Activated T-cell treated with anti-CD3 and anti-CD28 coated beads, Interleukin-2, amount 50 U/mL, for 48 hours (primary cell): ENCODE data around the gene BTBD7.
A peak's percentile ranks its signal among the peaks of the same experiment; 100 is the strongest.
"Not testable (repeated sequence)": the region's sequence is repeated elsewhere in the genome, so short reads cannot be mapped to it uniquely, and the experiment has no call there.

Experiments used
- DNase-seq, 2 experiments: peaks; one replicate each; pipeline ENCODE4 v3.0.0-alpha.2; 2020

BTBD7 gene, protein sequence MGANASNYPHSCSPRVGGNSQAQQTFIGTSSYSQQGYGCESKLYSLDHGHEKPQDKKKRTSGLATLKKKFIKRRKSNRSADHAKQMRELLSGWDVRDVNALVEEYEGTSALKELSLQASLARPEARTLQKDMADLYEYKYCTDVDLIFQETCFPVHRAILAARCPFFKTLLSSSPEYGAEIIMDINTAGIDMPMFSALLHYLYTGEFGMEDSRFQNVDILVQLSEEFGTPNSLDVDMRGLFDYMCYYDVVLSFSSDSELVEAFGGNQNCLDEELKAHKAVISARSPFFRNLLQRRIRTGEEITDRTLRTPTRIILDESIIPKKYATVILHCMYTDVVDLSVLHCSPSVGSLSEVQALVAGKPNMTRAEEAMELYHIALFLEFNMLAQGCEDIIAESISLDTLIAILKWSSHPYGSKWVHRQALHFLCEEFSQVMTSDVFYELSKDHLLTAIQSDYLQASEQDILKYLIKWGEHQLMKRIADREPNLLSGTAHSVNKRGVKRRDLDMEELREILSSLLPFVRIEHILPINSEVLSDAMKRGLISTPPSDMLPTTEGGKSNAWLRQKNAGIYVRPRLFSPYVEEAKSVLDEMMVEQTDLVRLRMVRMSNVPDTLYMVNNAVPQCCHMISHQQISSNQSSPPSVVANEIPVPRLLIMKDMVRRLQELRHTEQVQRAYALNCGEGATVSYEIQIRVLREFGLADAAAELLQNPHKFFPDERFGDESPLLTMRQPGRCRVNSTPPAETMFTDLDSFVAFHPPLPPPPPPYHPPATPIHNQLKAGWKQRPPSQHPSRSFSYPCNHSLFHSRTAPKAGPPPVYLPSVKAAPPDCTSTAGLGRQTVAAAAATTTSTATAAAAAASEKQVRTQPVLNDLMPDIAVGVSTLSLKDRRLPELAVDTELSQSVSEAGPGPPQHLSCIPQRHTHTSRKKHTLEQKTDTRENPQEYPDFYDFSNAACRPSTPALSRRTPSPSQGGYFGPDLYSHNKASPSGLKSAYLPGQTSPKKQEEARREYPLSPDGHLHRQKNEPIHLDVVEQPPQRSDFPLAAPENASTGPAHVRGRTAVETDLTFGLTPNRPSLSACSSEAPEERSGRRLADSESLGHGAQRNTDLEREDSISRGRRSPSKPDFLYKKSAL

DNA sequence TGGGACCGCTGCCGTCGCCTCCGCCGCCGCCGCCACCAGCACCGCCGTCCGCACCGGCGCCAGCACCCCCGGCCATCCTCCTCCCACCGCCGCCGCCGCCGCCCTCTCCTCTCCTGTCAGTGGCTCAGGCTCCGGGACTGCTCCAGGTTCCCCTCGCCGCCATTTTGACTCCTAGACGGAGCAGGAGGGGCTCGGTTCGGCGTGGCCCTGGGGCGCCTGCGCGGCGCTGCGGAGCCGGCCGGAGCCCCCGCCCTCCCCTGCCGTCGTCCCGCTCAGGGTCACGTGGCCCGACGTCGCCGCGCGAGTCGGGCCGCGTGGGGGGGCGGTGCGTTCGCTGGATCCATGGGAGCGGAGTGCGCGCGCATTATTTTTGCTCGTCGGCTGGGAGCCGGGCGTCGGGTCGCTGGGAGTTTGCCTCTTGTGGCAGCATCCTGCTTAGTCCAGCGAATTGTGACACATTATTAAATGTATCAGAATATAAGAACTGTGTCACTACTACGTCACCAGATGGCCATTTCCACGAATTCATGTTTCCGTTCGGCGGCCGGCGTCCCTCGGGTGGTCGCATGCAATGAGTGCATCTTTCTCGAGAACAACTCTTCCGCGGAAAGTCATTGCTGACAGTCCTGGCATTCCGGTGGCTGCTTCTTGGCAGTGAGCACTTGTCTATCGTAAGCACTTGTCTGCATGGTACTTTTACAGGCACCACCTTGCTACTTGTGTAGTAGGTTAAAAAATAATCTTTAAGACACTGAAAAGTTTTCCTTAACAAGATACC lies at the start of gene BTBD7:
BTBD7 (minus strand) TSS at position 184 of the 778 bp plus-strand sequence. CDS start 36,985 bp downstream, outside the sequence.
- peak; percentile 94 to 96 for DNase-seq

DNA sequence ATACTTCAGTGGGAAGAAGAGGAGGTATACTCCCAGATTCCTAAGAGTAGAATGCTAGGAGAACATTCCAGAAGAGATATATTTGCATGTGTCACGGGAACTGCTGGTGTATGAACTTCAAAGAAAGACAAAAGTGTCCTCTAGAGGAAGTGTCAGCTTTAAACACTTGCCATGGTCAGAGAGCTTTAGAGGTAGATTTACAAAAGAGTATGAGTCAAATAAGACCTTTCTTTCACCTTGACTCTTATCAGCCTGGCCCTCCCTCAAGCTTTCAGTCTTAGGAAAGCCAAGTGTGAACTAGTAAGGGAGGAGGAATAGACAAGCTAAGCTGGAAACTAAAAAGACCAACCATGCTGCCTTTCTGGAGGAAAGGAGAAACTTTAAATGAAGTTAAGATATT lies 48.8 kb upstream of the BTBD7 start:
- no peak for DNase-seq

DNA sequence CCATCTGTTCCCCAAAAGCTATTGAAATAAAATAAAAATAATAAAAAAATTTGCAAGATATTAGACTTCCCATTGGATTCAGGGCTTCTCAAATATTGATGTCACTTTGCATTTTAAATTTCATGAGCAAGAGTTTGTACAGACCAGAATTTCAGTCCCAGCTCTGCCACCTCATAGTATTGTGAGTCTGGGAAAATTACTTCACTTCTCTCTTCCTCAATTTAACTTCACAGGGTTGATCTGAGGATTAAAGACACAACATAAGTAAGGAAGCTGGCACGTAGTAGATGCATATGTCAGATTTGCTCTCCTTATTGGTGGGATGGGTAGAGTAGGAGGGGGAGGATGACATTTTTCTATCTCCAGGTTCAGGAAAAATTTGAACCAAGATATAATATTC lies 47.0 kb upstream of the BTBD7 start:
- no peak for DNase-seq

DNA sequence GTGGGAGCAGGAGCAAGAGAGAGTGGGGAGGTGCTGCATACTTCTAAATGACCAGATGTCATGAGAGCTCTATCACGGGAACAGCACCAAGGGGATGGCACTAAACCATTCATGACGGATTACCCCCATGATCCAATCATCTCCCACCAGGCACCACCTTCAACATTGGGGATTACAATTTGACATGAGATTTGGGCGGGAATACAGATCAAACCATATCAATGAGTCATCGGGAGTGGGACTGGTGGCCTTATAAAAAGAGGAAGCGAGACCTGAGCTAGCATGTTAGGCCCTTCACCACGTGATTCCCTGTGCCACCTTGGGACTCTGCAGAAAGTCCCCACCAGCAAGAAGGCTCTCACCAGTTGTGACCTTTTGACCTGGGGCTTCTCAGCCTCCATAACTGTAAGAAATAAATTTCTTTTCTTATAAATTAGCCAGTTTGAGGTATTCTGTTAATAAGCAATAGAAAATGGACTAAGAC lies 42.9 kb upstream of the BTBD7 start:
- DNase-seq, result no peak

DNA sequence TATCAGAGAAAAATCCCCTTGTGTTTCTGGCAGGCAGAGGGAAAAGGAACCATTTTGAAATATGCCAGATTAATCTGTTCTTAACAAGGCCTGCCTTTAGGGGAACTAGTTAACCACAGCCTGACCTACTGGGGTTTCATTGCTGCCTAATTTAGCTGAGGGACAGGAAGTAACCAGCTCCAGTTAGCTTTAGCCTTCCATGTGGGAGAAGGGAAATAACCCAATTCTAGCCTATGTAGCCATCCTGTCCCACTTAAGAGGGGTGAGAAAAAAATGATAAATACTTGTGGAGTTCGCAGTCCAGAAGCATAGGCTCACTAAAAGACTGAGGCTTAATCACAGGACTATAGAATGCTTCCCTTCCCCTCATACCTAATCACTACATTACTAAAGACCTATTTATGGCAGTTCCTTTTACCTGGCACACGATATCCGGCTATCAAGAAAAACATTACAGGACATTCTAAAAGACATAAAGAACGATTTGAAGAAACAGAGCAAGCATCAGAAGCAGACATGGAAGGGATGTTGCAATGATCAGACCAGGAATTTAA lies 37.0 kb upstream of the BTBD7 start:
- DNase-seq, result no peak

DNA sequence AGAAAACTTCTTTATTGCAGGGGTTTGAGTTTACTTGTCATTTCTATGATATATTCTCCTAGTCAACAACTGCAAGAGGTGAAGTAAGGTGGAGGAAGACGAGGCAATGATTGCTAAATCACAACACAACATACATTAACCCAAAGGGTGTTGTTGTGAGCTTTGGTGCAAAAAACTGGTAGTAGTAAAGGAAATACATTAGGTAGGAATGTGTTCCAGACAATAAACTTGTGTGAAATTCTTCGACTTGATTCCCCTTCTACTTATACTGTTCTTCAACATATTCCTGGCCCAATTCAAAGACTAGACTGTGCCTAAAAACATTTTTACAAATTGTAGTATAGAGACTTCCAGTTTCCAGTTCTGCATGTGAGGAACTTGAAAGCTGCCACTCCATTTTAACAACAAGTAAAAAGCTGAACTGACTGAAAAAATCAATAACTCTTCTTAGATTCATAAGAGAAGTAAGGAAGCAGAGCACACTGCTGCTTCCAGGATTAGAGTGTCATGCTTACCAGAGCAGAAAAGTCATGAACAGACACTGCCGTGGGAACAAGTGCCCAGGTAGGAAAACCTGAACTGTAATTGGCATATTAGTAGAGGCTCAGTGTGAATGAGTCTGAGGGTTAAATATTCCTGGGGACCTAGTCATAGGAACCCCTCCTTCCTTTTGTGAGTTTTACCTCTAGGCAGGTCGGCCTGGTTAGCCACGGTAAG lies 36.3 kb upstream of the BTBD7 start:
- DNase-seq, result no peak

DNA sequence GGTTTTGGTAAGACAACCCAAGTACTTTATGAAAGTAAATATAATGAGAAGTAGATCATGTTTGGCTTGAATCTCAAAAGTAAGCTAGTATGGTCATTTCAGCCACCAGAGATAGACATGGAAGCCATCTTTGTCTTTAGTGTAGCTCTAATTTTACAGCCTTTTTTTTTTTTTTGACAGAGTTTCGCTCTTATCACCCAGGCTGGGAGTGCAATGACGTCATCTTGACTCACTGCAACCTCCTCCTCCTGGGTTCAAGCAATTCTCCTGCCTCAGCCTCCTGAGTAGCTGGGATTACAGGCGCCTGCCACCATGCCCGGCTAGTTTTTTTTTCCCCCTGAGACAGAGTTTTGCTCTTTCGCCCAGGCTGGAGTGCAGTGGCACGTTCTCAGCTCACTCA lies 22.0 kb upstream of the BTBD7 start:
- DNase-seq, result not testable (repeated sequence)

DNA sequence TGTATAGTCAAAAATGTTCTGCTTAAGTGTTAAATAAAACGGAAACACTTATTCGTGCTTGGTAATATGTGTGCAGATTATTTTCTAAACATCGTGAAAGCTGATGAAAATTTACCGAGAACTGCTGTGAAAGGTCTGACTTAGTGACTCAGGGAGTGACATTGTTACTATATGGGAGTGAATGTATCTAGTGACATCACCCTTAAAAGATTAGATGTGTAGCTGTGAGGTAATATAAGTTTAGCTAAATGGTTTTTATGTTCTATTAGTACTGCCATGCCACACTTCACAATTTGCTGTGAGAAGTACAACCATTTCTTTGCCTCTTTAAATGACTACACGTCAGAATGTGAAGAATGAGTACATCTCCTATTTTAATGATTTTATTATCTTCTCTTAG lies 15.5 kb upstream of the BTBD7 start:
- no peak for DNase-seq

DNA sequence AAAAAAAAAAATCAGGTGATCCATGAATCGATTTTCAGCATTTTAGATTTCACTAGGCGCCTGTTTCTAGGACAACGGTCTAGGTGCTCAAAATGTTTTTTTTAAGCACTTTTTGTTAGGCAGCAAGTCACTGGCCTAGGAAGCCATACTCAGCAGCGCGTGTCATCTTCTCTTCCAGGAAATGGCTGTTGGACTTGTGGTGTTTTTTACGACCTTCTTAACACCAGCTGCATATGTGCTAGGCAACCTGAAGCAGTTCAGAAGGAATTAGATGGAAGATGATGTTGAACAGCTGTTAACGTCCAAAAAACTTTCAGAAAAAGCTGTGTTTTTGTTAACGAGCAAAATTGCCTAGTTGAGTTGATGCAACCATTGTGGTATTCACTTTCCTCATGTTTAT lies 15.0 kb upstream of the BTBD7 start:
- no peak for DNase-seq

DNA sequence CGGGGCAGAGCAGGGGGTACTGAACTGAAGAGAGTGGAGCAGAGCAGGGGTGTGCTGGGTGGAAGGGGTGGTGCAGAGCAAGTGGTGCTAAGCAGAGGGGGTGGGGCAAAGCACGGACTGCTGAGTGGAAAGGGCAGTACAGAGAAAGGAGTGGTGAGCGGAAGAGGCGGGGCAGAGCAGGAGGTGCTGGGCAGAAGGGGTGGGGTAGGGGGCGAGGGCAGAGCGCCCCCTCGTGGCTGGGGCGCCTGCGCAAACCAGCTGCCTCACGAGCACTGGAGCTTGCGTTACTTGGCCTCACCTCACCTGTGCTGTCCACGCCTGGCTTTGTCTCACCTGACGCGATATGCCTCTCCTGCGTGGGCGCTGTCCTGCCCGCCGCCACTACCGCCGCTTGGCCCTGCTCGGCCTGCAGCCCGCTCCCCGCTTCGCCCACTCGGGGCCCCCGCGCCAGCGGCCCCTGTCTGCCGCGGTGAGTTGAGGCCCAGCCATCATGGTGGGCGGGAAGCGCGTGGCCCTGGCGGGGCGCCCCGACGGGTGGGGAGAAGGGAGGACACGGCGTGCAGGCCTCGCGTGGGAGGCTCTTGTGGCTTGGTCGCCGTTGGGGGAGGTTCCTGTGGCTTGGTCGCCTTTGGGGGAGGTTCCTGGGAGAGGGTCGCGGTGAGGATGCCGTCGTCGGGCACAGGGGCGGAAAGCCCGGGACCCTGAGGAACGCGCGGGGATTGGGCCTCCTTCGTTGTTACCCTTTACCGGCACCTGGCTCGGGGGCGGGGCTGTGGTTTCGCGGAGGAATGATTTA lies 14.3 kb upstream of the BTBD7 start, which contains the start of gene COX8C:
COX8C (plus strand) TSS at position 257 of the 796 bp plus-strand sequence; CDS start at position 344, 87 bp downstream.
- no peak for DNase-seq

DNA sequence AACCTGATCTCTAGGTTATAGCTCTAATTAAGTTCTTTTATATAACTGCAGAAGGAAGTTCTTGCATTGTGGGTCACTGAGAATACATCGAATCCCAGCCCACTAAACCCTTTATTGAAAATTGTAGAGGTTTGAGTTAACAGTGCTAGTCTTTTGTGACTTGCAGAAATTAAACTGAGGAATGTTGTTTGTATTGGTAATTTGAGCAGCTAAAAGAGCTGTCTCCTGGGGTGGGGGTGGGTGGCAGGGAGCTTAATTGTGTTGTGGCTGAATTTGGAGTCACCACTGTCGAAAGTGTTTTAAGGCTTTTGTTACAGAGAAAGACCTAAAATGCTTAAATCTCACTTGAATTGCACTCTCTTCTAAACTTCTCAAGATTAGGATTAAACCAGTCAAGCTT lies 11.0 kb upstream of the BTBD7 start:
- no peak for DNase-seq

DNA sequence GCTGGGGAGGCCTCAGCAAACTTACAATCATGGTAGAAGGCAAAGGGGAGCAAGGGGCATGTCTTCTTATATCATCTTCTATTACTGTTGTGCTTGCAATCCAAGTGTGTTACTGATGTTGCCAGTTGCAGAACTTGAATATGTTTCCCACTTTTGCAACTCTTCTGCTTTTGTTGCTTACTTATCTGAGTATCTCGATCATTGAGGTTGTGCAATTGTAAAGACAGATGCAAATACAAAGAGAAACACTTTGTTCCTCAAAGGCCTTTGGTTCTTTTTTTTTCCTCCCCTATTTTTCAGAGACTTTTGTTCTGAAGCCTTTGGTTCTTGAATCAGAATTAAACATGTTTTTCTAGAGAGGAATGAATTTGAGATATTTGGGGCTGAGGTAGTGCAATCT lies 10.4 kb upstream of the BTBD7 start:
- DNase-seq, result no peak

DNA sequence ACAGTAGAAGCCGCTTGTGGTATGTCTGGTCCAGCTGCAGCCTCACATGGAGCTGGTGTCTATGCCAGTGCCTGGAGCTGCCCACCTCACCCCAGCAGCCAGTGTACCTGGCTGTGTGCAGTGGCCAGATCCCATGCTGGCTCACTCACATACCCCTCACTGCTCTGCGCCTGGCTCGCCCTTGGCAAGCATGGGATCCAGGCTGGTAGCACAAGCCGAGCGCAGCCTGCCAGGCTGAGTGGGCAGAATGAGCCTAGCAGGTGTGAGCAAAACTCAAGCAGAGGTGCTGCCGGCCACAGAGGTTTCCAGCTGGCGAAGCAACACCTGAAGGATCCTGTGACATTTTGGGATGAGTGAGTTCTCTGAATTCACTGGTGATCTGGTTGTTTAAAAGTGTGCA lies 5.0 kb upstream of the BTBD7 start:
- DNase-seq, result no peak

DNA sequence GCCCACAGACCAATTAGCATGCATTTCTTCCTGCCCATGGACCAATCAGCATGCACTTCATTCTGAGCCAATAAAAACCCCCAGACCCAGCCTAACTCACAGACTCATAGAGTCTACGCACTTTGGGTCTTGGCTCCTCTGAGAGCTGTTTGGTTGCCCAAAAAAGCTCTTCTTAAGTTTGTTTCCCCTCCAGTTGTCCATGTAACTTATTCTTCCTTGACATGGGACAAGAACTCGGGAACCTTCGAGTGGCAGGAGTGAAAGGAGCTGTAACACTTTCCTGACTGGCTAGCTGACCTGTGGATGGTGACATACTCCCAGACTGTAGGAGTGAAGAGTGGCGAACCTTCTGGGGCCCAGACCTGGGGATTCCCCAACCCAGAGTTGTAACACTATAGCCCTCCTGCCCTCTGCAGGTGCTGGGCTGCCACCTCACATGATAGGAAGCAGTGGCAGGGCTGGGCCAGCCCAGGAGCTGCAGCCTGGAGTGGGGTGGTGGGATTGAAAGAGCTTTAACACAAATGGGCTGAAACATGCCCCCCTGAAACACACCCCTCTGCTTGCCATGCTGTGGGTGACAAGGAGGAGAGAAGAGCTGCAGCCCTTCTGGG lies 4.4 kb upstream of the BTBD7 start:
- peak; percentile 32 to 35 for DNase-seq

DNA sequence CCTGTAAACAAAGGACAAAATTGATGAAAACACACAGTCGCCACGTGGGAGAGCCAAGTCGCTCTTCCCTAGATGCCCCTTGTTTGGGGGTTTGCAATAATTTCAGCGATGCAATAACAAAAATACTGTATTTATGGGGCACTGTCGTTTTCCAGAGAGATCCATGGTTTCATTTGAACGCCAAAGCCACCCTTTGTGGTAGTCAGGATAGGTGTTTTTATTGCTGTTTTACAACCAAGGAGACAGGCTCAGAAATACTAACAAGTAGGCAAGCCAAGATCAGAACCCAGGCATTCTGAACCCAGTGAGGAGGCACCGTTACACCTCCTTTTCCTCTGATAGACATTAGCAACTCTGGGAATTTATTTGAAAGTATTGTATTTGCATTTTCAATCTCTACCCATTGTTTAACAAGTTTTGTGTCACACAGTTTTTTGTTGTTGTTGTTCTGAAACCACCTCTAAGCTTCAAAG lies 831 bp upstream of the BTBD7 start:
- DNase-seq, result no peak

DNA sequence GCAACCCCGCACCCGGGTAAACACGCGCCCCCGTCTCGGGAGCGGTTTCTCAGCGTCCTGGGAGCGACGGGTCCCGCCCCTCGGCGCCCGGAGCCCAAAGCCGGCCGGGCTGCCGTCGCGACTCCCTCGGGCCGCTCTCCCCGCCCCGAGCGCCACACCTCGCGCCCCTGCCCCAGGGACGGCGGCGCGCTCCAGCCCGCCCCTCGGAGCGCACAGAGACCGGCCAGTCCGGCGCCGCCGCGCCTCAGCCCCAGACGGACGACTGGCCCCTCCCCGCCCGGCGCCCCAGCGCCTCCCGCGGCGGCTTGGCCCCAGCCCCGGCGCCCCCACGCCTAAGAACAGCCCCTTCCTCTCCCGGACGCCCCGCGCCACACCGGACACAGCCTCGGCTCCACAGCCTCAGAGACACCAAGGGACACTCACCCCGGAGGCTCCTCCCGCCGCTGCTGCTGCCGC lies 411 bp downstream of the BTBD7 start:
- DNase-seq, result no peak

DNA sequence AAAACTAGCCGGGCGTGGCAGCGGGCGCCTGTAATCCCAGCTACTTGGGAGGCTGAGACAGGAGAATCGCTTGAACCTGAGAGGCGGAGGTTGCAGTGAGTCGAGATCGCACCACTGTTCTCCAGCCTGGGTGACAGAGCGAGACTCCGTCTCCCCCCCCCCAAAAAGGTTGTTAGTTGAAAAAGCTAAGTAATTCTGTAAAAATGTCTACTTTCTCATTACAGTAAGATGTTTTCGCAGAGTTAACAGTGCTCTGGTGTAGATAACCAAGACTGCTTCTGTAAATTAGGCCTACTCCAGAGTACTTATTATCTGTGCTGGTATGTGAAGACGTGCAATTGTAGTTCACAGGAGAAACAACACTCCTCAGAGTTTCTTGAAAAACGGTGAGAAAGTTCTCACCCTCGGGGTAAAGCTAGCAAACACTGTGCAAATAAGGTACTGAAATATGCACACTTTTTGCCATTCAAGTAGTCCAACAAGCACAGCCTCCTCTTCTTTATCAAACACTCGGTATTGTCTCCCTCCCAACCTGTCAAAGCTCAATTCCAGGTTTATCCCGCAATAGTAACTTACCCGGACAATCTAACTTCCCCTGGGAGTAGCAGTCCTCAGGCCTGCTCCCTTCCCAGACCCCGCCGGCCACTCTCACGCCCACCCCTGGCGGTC lies 974 bp downstream of the BTBD7 start:
- no peak for DNase-seq

DNA sequence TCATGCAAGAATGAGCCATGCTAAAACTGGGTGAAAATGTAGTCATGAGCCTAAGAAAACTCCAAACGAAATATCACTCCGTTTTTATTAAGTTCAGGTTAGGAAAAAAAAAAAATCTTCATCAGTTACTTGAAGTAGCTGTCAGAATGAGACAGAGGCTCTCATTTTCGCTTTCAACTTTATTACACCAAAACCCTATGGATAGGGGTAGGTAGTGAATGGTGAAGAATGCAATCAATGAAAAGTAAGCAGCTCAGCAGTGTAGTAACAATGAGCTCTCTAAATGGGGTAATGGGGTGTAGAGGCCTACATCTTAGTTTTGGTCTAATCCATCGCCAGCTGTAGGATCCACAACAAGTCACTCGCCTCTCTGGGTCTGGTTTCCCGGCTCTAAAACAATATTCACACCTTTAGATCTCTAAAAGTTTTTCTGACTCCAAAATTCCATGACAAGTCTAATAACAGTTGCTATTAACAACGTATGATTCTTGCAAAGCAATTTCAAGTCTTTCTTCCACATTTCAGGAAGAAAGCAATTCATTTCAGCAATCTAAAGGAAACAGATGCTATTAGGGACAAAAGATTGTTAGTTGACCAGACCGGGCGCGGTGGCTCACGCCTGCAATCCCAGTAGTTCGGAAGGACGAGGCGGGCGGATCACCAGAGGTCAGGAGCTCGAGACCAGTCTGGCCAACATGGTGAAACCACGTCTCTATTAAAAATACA lies 1.7 kb downstream of the BTBD7 start:
- no peak for DNase-seq

DNA sequence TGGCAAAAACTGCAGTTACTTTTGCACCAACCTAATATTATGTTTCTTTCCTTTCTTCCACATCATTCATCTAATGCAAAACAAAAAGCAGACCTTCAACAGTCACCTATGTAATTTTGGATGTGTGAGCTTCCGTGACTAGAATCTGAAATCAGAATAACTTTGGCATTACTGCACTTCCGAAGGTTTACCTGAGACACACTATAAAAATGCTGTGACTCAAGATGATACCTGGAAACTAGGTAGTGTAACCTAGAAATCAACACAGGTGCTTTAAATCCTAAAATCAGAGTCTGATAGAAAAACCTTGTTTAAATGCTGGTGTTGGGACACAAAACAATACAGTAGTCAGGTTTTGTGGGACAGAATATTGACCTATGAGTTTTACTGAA lies 2.2 kb downstream of the BTBD7 start:
- DNase-seq, result no peak
